ENCODE measurements around the gene ATRNL1. TPM values are rescaled to one million over a fixed set of nuclear protein-coding genes. Genes with fewer than 3 reads are reported as not detected.

The ATRNL1 gene
- total RNA-seq, 4 donors from 2014 or later, result 4.4 to 18.4 (median 14.4) TPM

DNA sequence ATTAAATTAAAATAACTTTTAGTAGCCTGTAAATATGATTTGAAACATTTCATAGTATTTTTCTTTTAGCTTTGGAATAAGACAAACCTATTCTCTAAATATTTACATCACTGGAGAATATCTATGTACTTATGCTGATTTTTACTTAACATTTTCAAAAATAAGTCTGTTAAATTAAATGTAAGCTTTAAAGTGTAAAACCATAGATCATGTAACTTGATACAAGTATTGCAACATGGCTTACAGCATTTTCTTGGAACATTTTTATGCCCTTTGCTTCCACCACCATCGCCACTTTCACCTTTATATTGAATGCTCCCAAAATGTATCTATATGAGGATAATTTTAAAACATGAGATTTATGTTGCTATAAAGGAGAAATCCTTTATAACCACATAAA, 752.8 kb downstream of the ATRNL1 start:
- no peak overlapping the region for H3K27ac ChIP-seq
- in situ Hi-C loops (cut with MboI; ENCODE audit: low pct_ligation_motif_present in 1 of 4, low pct_unique_long_range_greater_than_20kb in 1 of 4, low sequenced_read_pairs in 3 of 4), result no loop called here
- H3K4me1 ChIP-seq, result no peaks in the 10 kb centered on the region
- no peaks in the 10 kb centered on the region for H3K36me3 ChIP-seq
- TF ChIP-seq CTCF (IDR thresholded peaks at IDR 0.05) (no peak), POLR2A (IDR thresholded peaks at IDR 0.05) (no peak), POLR2AphosphoS5 (IDR thresholded peaks at IDR 0.05) (no peak), EP300 (IDR thresholded peaks at IDR 0.05; ENCODE audit: low read depth) (no peak)
- H3K4me3 ChIP-seq, result no peak overlapping the region
- 80 to 83% methylated on average over 1 of the region's 1 CpG for WGBS, 2 donors (ENCODE audit: low coverage in 1 of 2)
- H3K9me3 ChIP-seq, result no peaks in the 10 kb centered on the region
- no peak for DNase-seq
- H3K27me3 ChIP-seq, result no peaks in the 10 kb centered on the region
- intact Hi-C loops (cut with DNase I; ENCODE audit: low total_unique reads), result loop anchor here (5.0 kb wide), 1 partner anchor 1894 kb away; no protein-coding TSS in a partner anchor

DNA sequence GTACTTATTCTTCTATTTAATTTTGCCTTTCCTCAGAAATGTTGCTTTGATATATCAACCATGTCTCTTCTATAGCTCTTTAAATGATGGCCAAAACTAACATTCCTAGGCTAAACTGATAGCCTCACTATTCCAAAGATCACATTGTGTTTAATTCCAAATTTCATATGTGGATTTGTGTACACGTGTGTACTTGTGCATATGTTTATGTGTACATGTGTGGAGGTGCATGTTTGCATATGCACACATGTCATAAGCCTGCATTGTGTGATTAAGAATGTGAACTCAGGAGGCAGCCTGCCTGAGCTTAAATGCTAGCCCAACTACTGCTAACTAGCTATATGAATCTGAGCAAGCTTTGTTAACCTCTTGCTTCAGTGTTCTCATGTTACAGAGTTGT, 753.4 kb downstream of the ATRNL1 start:
- H3K4me3 ChIP-seq, result no peak overlapping the region
- no peaks in the 10 kb centered on the region for H3K27me3 ChIP-seq
- in situ Hi-C loops (cut with MboI; ENCODE audit: low pct_ligation_motif_present in 1 of 4, low pct_unique_long_range_greater_than_20kb in 1 of 4, low sequenced_read_pairs in 3 of 4) (no loop called here), intact Hi-C loops (cut with DNase I; ENCODE audit: low total_unique reads) (loop anchor here (5.0 kb wide), 1 partner anchor 1894 kb away; no protein-coding TSS in a partner anchor)
- no peaks in the 10 kb centered on the region for H3K9me3 ChIP-seq
- DNase-seq, result no peak
- WGBS, 2 donors (ENCODE audit: low coverage in 1 of 2), result 83 to 86% methylated on average over 1 of the region's 1 CpG
- H3K4me1 ChIP-seq, result no peaks in the 10 kb centered on the region
- no peak overlapping the region for H3K27ac ChIP-seq
- no peaks in the 10 kb centered on the region for H3K36me3 ChIP-seq
- no peak for TF ChIP-seq POLR2AphosphoS5 (IDR thresholded peaks at IDR 0.05)
- TF ChIP-seq CTCF (IDR thresholded peaks at IDR 0.05), result no peak
- no peak for TF ChIP-seq POLR2A (IDR thresholded peaks at IDR 0.05)
- TF ChIP-seq EP300 (IDR thresholded peaks at IDR 0.05; ENCODE audit: low read depth), result no peak

DNA sequence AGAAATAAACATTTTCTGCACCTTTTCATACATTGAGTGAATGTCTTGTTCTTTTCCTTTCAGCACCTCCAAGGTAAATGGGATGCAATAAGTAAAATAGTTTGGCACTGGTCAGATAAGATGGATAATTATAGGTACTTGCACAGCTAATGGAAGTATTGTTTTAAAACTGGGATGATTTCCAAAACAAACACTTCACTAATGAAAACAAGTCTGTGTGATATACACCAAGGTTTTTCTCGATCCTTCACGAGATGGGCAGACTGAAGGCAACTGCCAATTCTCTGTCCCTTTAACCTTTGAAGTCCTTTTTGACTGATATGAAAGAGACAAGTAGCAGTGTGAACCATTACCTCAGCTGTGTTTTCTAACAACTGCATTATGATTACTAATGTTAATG, 756.0 kb downstream of the ATRNL1 start:
- Histone ChIP-seq H3K27ac (no peak overlapping the region), H3K4me1 (no peaks in the 10 kb centered on the region), H3K27me3 (no peaks in the 10 kb centered on the region), H3K36me3 (no peaks in the 10 kb centered on the region), H3K9me3 (no peaks in the 10 kb centered on the region), H3K4me3 (no peak overlapping the region)
- in situ Hi-C loops (cut with MboI; ENCODE audit: low pct_ligation_motif_present in 1 of 4, low pct_unique_long_range_greater_than_20kb in 1 of 4, low sequenced_read_pairs in 3 of 4) (no loop called here), intact Hi-C loops (cut with DNase I; ENCODE audit: low total_unique reads) (loop anchor here (5.0 kb wide), 1 partner anchor 1897 kb away; no protein-coding TSS in a partner anchor)
- TF ChIP-seq POLR2A (IDR thresholded peaks at IDR 0.05) (no peak), POLR2AphosphoS5 (IDR thresholded peaks at IDR 0.05) (no peak), CTCF (IDR thresholded peaks at IDR 0.05) (no peak), EP300 (IDR thresholded peaks at IDR 0.05; ENCODE audit: low read depth) (no peak)
- no peak for DNase-seq
- 35 to 46% methylated on average over 2 of the region's 2 CpGs for WGBS, 2 donors (ENCODE audit: low coverage in 1 of 2)

DNA sequence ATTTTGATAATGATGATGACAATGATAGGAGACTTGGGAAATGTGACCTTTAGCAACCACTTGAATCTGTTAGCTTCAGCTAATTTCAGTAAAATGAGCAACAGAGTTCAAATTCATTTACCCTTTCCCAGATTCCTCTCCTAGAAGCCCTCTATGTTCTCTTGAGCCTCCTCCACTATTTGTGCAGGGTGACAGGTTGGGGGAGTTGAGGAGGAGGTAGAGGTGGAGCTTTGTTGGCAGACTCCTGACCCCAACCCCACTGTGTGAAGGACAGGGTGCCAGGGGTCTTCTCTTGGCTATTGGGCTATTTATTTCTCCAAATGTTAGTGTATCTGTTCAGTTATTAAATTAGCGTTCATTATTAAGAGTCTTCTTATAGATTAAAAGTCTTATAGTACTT, 757.5 kb downstream of the ATRNL1 start:
- in situ Hi-C loops (cut with MboI; ENCODE audit: low pct_ligation_motif_present in 1 of 4, low pct_unique_long_range_greater_than_20kb in 1 of 4, low sequenced_read_pairs in 3 of 4) (no loop called here), intact Hi-C loops (cut with DNase I; ENCODE audit: low total_unique reads) (no loop called here)
- Histone ChIP-seq H3K27ac (no peak overlapping the region), H3K27me3 (no peaks in the 10 kb centered on the region), H3K36me3 (no peaks in the 10 kb centered on the region), H3K9me3 (no peaks in the 10 kb centered on the region), H3K4me1 (no peaks in the 10 kb centered on the region), H3K4me3 (no peak overlapping the region)
- no peak for TF ChIP-seq POLR2A (IDR thresholded peaks at IDR 0.05)
- no peak for TF ChIP-seq EP300 (IDR thresholded peaks at IDR 0.05; ENCODE audit: low read depth)
- TF ChIP-seq POLR2AphosphoS5 (IDR thresholded peaks at IDR 0.05), result no peak
- no peak for TF ChIP-seq CTCF (IDR thresholded peaks at IDR 0.05)
- WGBS, 2 donors (ENCODE audit: low coverage in 1 of 2), result 88 to 98% methylated on average over 1 of the region's 1 CpG
- no peak for DNase-seq
